HEK293 (cell line): ENCODE data around the gene LGI2.

Source experiments
- CTCF ChIA-PET: fragments of 350-600 bp; formaldehyde crosslinking; extraction: SDS; loops from one replicate; lab custom pipeline; 2021; ENCODE audit warnings: antibody characterized with exemption; lab: Yijun Ruan, JAX
- POLR2A ChIA-PET: fragments of 300-600 bp; formaldehyde crosslinking; extraction: SDS; loops from one replicate; lab custom pipeline; 2020; ENCODE audit warnings: antibody characterized with exemption, inconsistent platforms; lab: Yijun Ruan, JAX
- H3K27ac ChIP-seq: fragments of 200-500 bp; sonication (Bioruptor generic); 2 replicates; pipeline ENCODE4 v1.5.1; 2014; ENCODE audit warnings: low read depth, low read length, control low read depth, inconsistent platforms; ENCODE audit errors: extremely low read depth
- H3K36me3 ChIP-seq, 2 experiments: fragments of 200-500 bp in 1 of 2; sonication (Bioruptor generic) in 1 of 2; 1 replicate in 1 of 2; 2 replicates in 1 of 2; pipeline ENCODE4 v1.5.1; 2014 to 2017; ENCODE audit warnings: inconsistent platforms in 2 of 2, low read length in 2 of 2; ENCODE audit not compliant: control insufficient read depth in 2 of 2, insufficient read depth in 1 of 2
- H3K4me1 ChIP-seq: fragments of 200-500 bp; sonication (Bioruptor generic); 2 replicates; pipeline ENCODE4 v1.5.1; 2014; ENCODE audit warnings: mild to moderate bottlenecking, low read length, inconsistent platforms; ENCODE audit not compliant: control insufficient read depth, insufficient read depth
- H3K4me3 ChIP-seq: 2 replicates; pipeline ENCODE4 v1.5.1; 2011; ENCODE audit warnings: low read depth, mild to moderate bottlenecking, control low read depth, low read length, moderate library complexity
- H3K9me3 ChIP-seq: fragments of 200-500 bp; sonication (Bioruptor generic); 2 replicates; pipeline ENCODE4 v1.5.1; 2014; ENCODE audit warnings: low read depth, low read length, inconsistent platforms; ENCODE audit not compliant: control insufficient read depth, insufficient read depth
- OVOL3 ChIP-seq: fragments of 450-650 bp; formaldehyde crosslinking; IDR thresholded peaks from 2 replicates; pipeline ENCODE4 v1.5.1; 2016; ENCODE audit warnings: missing biosample characterization, missing genetic modification characterization
- SETDB1 ChIP-seq: IDR thresholded peaks from one replicate; pipeline ENCODE4 v1.6.1; 2017; ENCODE audit warnings: mild to moderate bottlenecking, low read length, moderate library complexity, mixed read lengths; ENCODE audit not compliant: insufficient read length
- SP7 ChIP-seq: fragments of 450-650 bp; formaldehyde crosslinking; IDR thresholded peaks from 2 replicates; pipeline ENCODE4 v1.5.1; 2016; ENCODE audit warnings: missing biosample characterization, missing genetic modification characterization
- TSHZ1 ChIP-seq: fragments of 450-650 bp; formaldehyde crosslinking; IDR thresholded peaks from 2 replicates; pipeline ENCODE4 v1.5.1; 2016; ENCODE audit warnings: missing biosample characterization, missing genetic modification characterization, borderline replicate concordance
- ZNF311 ChIP-seq: fragments of 450-650 bp; formaldehyde crosslinking; IDR thresholded peaks from 2 replicates; pipeline ENCODE4 v1.5.1; 2017; ENCODE audit warnings: missing biosample characterization, missing genetic modification characterization, borderline replicate concordance
- ZNF362 ChIP-seq: fragments of 450-650 bp; formaldehyde crosslinking; IDR thresholded peaks from 2 replicates; pipeline ENCODE4 v1.5.1; 2016; ENCODE audit warnings: missing biosample characterization, missing genetic modification characterization
- ZNF394 ChIP-seq: fragments of 450-650 bp; formaldehyde crosslinking; IDR thresholded peaks from 2 replicates; pipeline ENCODE4 v1.5.1; 2016; ENCODE audit warnings: missing biosample characterization, missing genetic modification characterization, mild to moderate bottlenecking, moderate library complexity, borderline replicate concordance
- ZNF423 ChIP-seq: fragments of 450-650 bp; formaldehyde crosslinking; IDR thresholded peaks from 2 replicates; pipeline ENCODE4 v1.5.1; 2016; ENCODE audit warnings: missing biosample characterization, missing genetic modification characterization
- ZNF529 ChIP-seq: fragments of 450-650 bp; formaldehyde crosslinking; IDR thresholded peaks from 2 replicates; pipeline ENCODE4 v1.5.1; 2017; ENCODE audit warnings: missing genetic modification characterization, missing biosample characterization; ENCODE audit not compliant: insufficient replicate concordance
- ZNF623 ChIP-seq: fragments of 450-650 bp; formaldehyde crosslinking; IDR thresholded peaks from 2 replicates; pipeline ENCODE4 v1.5.1; 2016; ENCODE audit warnings: missing biosample characterization, missing genetic modification characterization
- ZNF624 ChIP-seq: fragments of 450-650 bp; formaldehyde crosslinking; IDR thresholded peaks from 2 replicates; pipeline ENCODE4 v1.5.1; 2017; ENCODE audit warnings: missing biosample characterization, missing genetic modification characterization
- ZNF776 ChIP-seq: fragments of 450-650 bp; formaldehyde crosslinking; IDR thresholded peaks from 2 replicates; pipeline ENCODE4 v1.5.0; 2017; ENCODE audit warnings: missing biosample characterization, missing genetic modification characterization, borderline replicate concordance
- TF ChIP-seq, protein P1 (sequence below): fragments of 450-650 bp; formaldehyde crosslinking; IDR thresholded peaks from 2 replicates; pipeline ENCODE4 v1.5.1; 2017; ENCODE audit warnings: missing biosample characterization, missing genetic modification characterization
- TF ChIP-seq, protein P2 (sequence below): fragments of 450-650 bp; formaldehyde crosslinking; conservative IDR thresholded peaks from 2 replicates; pipeline ENCODE4 v1.5.1; 2016; ENCODE audit warnings: low read depth, missing biosample characterization, missing genetic modification characterization
- TF ChIP-seq, protein P3 (sequence below): fragments of 450-650 bp; formaldehyde crosslinking; IDR thresholded peaks from 2 replicates; pipeline ENCODE4 v1.5.1; 2016; ENCODE audit warnings: missing biosample characterization, missing genetic modification characterization
- TF ChIP-seq, protein P4 (sequence below): fragments of 450-650 bp; formaldehyde crosslinking; IDR thresholded peaks from 2 replicates; pipeline ENCODE4 v1.5.1; 2016; ENCODE audit warnings: missing biosample characterization, missing genetic modification characterization, low read depth

LGI2 gene

GRCh38 chr4:25020236-25020635 is 10.5 kb downstream of the LGI2 start:
- Histone ChIP-seq H3K9me3 (no peaks in the 10 kb centered on the region), H3K36me3 (peaks cover 0 to 8% of the 10 kb centered on the region in 2 experiments; a peak in 1 of 3 replicates)
- no peak for TF ChIP-seq ZNF776
- no peak for TF ChIP-seq OVOL3 (tag by site-specific recombination)
- TF ChIP-seq, protein P1, sequence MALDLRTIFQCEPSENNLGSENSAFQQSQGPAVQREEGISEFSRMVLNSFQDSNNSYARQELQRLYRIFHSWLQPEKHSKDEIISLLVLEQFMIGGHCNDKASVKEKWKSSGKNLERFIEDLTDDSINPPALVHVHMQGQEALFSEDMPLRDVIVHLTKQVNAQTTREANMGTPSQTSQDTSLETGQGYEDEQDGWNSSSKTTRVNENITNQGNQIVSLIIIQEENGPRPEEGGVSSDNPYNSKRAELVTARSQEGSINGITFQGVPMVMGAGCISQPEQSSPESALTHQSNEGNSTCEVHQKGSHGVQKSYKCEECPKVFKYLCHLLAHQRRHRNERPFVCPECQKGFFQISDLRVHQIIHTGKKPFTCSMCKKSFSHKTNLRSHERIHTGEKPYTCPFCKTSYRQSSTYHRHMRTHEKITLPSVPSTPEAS (tag by site-specific recombination), result no peak
- TF ChIP-seq, all 188 proteins: peak for 0
- POLR2A ChIA-PET, result no interaction called here
- Histone ChIP-seq H3K27ac (no peak overlapping the region), H3K4me3 (no peak overlapping the region), H3K4me1 (no peaks in the 10 kb centered on the region)
- CTCF ChIA-PET, result no interaction called here

- no peaks in the 10 kb centered on the region for H3K9me3 ChIP-seq
- H3K36me3 ChIP-seq, result peaks cover 0 to 6% of the 10 kb centered on the region in 2 experiments; a peak in 1 of 3 replicates
- ChIA-PET CTCF (interaction anchor here (0.6 to 1.2 kb wide), 2 partner anchors 39 to 361 kb away, joined by 3 to 5 read pairs; no protein-coding TSS in a partner anchor), POLR2A (no interaction called here)
- TF ChIP-seq ZNF623 (tag by site-specific recombination) (no peak), ZNF624 (tag by site-specific recombination) (no peak), ZNF362 (tag by site-specific recombination) (no peak), TSHZ1 (no peak), SP7 (no peak), ZNF394 (tag by site-specific recombination) (no peak), SETDB1 (no peak), ZNF529 (tag by site-specific recombination) (no peak), ZNF311 (no peak), ZNF423 (tag by site-specific recombination) (no peak)
- TF ChIP-seq, protein P2, sequence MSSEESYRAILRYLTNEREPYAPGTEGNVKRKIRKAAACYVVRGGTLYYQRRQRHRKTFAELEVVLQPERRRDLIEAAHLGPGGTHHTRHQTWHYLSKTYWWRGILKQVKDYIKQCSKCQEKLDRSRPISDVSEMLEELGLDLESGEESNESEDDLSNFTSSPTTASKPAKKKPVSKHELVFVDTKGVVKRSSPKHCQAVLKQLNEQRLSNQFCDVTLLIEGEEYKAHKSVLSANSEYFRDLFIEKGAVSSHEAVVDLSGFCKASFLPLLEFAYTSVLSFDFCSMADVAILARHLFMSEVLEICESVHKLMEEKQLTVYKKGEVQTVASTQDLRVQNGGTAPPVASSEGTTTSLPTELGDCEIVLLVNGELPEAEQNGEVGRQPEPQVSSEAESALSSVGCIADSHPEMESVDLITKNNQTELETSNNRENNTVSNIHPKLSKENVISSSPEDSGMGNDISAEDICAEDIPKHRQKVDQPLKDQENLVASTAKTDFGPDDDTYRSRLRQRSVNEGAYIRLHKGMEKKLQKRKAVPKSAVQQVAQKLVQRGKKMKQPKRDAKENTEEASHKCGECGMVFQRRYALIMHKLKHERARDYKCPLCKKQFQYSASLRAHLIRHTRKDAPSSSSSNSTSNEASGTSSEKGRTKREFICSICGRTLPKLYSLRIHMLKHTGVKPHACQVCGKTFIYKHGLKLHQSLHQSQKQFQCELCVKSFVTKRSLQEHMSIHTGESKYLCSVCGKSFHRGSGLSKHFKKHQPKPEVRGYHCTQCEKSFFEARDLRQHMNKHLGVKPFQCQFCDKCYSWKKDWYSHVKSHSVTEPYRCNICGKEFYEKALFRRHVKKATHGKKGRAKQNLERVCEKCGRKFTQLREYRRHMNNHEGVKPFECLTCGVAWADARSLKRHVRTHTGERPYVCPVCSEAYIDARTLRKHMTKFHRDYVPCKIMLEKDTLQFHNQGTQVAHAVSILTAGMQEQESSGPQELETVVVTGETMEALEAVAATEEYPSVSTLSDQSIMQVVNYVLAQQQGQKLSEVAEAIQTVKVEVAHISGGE, result no peak
- TF ChIP-seq, protein P3, sequence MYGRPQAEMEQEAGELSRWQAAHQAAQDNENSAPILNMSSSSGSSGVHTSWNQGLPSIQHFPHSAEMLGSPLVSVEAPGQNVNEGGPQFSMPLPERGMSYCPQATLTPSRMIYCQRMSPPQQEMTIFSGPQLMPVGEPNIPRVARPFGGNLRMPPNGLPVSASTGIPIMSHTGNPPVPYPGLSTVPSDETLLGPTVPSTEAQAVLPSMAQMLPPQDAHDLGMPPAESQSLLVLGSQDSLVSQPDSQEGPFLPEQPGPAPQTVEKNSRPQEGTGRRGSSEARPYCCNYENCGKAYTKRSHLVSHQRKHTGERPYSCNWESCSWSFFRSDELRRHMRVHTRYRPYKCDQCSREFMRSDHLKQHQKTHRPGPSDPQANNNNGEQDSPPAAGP (tag by site-specific recombination), result no peak
- TF ChIP-seq, protein P4, sequence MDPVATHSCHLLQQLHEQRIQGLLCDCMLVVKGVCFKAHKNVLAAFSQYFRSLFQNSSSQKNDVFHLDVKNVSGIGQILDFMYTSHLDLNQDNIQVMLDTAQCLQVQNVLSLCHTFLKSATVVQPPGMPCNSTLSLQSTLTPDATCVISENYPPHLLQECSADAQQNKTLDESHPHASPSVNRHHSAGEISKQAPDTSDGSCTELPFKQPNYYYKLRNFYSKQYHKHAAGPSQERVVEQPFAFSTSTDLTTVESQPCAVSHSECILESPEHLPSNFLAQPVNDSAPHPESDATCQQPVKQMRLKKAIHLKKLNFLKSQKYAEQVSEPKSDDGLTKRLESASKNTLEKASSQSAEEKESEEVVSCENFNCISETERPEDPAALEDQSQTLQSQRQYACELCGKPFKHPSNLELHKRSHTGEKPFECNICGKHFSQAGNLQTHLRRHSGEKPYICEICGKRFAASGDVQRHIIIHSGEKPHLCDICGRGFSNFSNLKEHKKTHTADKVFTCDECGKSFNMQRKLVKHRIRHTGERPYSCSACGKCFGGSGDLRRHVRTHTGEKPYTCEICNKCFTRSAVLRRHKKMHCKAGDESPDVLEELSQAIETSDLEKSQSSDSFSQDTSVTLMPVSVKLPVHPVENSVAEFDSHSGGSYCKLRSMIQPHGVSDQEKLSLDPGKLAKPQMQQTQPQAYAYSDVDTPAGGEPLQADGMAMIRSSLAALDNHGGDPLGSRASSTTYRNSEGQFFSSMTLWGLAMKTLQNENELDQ (tag by site-specific recombination), result no peak
- H3K27ac ChIP-seq, result no peak overlapping the region
- no peak overlapping the region for H3K4me3 ChIP-seq
- H3K4me1 ChIP-seq, result no peaks in the 10 kb centered on the region
Measured at GRCh38 chr4:25019501-25019900, 11.2 kb downstream of the LGI2 start.
